Measurements from ENCODE around the gene HMGN2. TPM values are rescaled to one million over a fixed set of nuclear protein-coding genes. Genes with fewer than 3 reads are reported as not detected.

HMGN2 gene
- total RNA-seq, result 127 and 208 TPM in 2 replicates

DNA sequence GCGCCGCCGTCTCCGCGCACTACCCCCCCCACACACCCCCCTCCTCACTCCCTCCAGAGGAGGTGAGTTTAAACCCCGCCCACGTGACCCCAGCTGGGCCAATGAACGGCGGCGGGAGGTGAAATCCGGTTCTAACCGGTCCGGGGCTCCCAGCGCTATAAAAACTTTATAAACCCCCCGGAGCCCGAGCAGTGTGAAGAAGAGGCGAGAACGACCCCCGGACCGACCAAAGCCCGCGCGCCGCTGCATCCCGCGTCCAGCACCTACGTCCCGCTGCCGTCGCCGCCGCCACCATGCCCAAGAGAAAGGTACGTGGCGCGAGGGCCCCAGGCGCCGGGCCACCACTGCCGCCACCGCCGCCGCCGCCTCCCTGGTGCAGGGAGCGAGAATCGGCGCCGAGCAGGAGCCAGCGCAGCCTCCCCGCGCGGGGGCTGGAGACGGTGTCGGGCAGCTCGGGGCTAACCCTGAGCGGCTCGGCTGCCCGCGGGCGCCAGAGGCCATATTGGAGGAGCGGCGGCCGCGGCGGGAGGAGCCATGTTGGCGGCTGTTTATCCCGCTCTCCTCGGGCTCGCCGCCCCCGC, at the start of gene HMGN2:
Gene HMGN2 (plus strand): TSS at position 121 of the 581 bp plus-strand sequence. CDS start 173 bp downstream, at position 294.

DNA sequence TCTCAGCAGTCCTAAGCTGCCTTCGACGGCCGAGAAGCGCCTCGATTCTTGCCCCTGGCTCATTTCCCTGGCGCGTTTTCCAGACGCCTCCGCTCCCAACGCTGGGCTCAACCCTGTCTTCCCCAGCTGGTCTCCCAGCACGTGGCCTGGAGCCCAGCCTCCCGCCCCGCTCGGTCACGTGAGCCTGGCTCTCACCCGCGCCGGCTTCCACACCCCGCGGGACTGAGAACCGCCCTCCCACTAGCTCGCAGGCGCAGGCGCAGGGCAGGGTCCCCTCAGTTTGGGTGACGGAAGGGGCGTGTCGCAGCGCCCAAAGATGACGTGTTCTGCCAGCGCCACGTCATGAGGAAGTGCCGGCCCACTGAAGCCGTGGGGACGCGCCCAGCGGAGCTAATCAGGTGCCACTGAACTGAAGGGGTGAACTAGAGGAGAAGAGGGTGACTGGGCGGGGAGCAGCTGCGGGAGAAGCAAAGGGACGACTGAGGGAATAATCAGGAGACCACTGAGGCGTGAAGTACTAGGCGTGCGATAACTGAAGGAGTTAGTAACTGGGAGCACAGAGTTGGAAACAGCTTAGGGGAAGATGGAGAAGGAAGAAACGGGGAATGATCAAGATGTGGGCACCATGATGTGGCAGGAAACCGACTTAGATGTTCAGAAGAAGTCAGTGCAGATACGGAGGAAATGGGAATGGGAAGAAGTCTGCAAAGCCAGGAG, 40.1 kb upstream of the HMGN2 start, which contains the start of gene DHDDS:
Gene DHDDS (plus strand): TSS at position 343 of the 717 bp plus-strand sequence. CDS start 625 bp downstream, outside the sequence.

Other genes starting within 250 kb of the HMGN2 start
- gene CEP85, start 238.2 kb upstream of the HMGN2 start, total RNA-seq, result 8.3 and 10.1 TPM in 2 replicates
- 24.9 and 27.4 TPM in 2 replicates for gene SH3BGRL3, start 192.4 kb upstream of the HMGN2 start, total RNA-seq
- 3.1 and 4.8 TPM in 2 replicates for gene UBXN11, start 165.8 kb upstream of the HMGN2 start, total RNA-seq
- gene CD52, start 154.5 kb upstream of the HMGN2 start, total RNA-seq, result not detected in 2 replicates
- 0.36 TPM in 1 of 2 replicates, not detected in the other for gene CRYBG2, start 118.3 kb upstream of the HMGN2 start, total RNA-seq
- not detected in 2 replicates for gene ZNF683, start 99.7 kb upstream of the HMGN2 start, total RNA-seq
- gene LIN28A, start 61.6 kb upstream of the HMGN2 start, total RNA-seq, result not detected in 2 replicates
- 44.9 and 45.0 TPM in 2 replicates for gene DHDDS, start 40.1 kb upstream of the HMGN2 start, total RNA-seq
- 5.9 and 11.2 TPM in 2 replicates for gene RPS6KA1, start 57.3 kb downstream of the HMGN2 start, total RNA-seq
- 11.1 and 21.8 TPM in 2 replicates for gene ARID1A, start 223.6 kb downstream of the HMGN2 start, total RNA-seq

All from endothelial cell of coronary artery (primary cell).